Putamen (tissue), 1 donor: ENCODE measurements around the gene PIGK.
A peak's percentile ranks its signal among the peaks of the same experiment; 100 is the strongest.
"Not testable (repeated sequence)": the region's sequence is repeated elsewhere in the genome, so short reads cannot be mapped to it uniquely, and the experiment has no call there.

Experiments used
- DNase-seq: peaks from one replicate; pipeline ENCODE4 v3.0.0-alpha.2; 2016; ENCODE audit warnings: low spot score

The PIGK gene

DNA sequence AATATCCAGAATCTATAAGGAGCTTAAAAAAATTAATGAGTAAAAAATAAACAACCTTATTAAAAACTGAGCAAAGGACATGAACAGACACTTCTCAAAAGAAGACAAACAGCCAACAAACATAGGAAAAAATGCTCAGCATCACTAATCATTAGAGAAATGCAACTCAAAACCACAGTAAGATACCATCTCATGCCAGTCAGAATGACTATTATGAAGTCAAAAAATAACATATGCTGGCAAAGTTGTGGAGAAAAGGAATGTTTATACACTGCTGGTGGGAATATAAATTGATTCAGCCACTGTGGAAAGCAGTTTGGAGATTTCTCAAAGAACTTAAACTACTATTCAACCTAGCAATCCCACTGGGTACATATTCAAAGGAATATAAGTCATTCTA, 25.3 kb downstream of the PIGK start:
- DNase-seq, result no peak

- DNase-seq, result no peak
Observed at GRCh38 chr1:77188770-77189169, 30.5 kb downstream of the PIGK start.

DNA sequence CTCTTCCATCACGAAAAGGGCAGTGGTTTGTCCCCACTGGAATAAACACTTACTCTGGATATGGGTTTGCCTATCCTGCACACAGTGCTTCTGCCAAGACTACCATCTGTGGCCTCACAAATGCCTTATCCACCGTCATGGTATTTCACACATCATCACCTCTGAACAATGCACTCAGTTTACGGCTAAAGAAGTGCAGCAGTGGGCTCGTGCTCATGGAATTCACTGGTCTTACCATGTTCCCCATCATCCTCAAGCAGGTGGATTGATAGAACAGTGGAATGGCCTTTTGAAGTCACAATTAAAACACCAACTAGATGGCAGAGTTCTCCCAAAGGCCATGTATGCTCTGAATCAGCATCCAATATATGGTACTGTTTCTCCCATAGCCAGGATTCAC, 32.3 kb downstream of the PIGK start:
- not testable (repeated sequence) for DNase-seq

GRCh38 chr1:77182083-77182482, 37.1 kb downstream of the PIGK start:
- no peak for DNase-seq

GRCh38 chr1:77179632-77180031, 39.6 kb downstream of the PIGK start:
- DNase-seq, result no peak

DNA sequence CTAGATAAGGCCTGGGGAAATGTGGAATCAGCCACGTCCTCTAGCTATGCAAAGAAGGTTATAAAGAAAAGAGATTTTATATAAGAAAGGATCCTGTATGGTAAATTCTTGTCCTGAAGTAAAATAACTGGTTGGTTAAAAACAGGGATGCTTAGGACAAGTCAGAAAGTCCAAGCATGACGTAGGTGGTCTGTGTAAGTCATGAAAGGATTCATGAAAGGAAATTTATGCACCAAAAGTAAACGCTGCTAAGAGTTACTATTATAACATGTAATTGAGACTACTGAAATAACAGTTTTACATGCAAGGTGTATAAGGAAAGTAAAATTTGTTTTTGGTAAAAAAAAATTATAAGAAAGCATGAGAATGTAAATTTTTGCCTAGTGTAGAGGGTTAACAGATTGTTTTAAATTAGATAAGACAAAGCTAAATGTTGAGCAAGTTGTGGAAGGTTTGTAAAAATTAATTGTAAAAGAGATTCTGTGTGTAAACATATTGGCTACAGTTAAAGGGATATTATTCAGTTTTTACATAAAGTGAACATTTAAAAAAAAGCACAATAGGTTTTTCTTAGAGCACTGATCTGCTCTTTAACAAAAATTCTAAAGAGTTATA, 43.9 kb downstream of the PIGK start:
- no peak for DNase-seq

DNA sequence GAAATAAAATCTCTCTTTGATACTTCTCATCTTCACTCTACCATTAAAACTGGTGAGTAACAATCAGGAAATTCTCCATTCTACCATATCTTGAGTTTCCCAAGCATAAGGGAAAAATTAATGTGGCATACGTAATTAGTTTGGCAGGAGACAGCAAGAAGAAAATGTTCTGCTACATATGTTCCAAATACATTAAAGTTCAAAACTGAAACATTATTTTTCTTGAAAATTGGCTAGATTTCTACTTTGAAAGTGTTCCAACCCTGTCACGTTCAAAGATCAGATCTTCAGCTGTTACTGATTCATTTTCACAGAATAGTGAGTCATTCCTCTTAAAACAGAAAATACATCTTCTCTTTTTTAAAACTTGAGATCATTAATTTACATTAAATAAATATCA, 48.5 kb downstream of the PIGK start:
- no peak for DNase-seq

DNA sequence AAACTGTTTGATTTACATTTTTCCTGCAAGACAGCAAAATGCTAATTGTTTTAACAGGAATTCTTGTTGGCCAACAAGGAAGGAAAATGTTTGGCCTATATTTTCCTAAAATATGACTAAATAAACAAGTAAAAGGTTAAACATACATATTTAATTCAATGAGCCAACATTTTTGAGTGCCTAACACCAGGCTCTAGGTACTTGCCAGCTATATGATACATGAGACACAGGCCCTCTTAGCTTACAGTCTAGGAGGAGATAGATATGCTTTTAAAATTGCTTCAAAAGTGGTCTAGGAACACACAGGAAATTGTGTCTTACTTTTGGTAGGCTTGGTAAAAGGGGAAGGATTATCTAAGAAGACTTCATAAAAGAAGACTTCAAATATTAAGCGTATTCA, 50.9 kb downstream of the PIGK start:
- no peak for DNase-seq

DNA sequence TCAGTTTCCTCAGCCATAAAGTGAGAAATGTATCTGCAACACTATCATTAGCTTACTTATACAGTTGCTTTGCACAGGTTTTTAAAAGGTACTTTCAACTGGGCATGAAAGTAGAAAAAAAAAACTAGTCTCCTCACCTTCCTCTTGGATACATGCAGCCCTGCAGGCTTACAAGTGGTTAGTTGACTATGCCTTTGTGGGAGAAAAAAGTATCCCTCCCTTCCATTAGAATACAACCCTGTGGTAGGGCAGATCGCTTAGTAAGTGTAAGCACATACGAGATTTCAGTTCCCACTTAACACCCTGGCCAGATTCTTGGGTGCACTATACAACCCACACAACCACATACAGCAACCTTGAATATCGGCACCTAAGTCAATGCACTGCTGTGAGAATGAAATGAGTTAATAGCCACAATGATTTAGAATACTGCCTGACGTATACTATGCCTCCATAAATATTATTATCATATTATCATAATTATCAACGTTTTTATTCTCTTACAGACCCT, 54.7 kb downstream of the PIGK start:
- no peak for DNase-seq

- not testable (repeated sequence) for DNase-seq
Observed at GRCh38 chr1:77159706-77160105, 59.5 kb downstream of the PIGK start.

- DNase-seq, result no peak
Observed at GRCh38 chr1:77156214-77156613, 63.0 kb downstream of the PIGK start.

DNA sequence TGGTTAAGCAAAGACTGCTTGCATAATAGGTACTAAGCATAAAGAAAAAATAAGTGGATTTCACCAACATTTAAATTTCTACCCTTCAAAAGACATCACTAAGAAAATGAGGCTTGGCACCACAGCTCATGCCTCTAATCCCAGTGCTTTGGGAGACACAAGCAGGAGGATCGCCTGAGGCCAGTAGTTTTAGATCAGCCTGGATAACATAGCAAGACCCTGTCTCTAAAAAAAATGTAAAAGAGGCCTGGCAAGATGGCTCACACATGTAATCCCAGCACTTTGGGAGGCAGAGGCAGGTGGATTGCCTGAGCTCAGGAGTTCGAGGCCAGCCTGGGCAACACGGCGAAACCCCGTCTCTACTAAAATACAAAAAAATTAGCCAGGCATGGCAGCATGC, 73.0 kb downstream of the PIGK start:
- DNase-seq, result no peak

DNA sequence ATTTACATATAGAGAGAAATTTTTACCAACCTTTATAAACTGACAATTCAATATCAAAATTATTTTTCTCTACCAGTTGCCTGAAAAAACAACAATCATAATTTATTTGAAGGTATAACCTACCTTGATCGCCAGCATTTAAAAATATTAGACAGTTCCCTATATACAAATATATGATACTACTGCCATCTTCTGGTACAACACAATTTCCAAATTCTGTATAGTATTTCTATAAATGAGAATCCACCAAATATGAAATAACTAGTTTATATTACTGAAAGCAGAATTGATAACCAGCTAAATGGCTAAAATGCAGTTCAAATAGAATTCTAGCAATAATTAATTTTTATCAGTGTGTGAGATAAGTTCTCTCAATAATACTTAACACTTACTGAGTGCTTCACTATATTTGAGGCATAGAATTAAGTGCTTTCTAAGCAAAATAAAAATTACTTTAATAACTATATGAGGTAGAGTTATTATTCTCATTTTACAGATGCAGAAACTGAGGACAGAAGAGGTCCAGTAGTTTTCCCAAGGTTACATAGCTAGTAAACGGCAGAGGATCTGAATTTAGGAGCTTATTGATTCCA, 75.6 kb downstream of the PIGK start:
- no peak for DNase-seq

GRCh38 chr1:77139389-77139788, 79.8 kb downstream of the PIGK start:
- DNase-seq, result no peak

GRCh38 chr1:77134359-77134758, 84.9 kb downstream of the PIGK start:
- DNase-seq, result no peak

DNA sequence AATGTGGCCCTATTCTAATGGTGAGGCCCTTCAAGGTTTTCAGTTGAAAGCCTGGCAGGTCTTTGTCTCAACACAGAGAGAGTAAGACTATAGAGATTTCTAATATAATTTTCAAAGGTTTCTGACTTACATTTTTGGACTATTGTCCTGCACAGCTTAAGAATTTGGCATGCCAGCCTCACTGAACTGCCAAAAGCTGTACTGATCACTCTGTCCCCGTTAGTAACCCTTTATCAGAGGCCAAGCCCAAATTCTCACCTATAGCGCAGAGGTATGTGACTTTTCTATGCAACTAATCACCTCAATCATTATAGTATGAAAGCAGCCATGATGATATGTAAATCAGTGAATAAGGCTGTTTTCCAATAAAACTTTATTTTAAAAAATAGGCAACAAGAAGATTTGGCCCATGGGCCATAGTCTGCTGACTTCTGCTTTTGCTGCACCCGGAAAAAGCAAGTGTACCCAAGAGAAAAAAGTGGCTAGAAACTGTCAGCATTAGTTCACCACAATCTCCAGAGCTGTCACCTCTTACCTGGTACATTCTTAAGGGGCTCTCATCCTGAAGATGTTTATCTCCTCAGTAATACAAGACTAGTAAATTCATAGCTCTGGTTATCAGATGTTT, 85.4 kb downstream of the PIGK start:
- DNase-seq, result no peak

DNA sequence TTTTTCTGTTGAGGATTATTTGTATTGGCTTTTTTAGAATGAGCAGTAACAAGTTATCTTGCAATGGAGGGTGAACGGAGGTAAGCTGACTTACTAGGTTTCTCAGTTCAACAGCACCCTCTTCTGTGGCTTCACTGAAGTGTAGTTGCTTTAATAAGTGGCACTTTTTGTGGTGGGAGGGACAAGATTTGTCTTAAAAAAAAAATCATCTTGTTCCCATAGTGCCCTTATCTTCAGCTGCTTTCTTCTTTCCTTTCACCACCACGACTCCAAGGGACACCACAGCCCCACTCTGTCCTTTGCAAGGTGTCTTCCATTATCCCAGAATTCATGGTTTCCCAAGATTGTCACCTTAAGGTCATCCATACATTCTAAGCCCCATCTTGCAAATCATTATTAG, 92.9 kb downstream of the PIGK start:
- DNase-seq, result peak; percentile 60

- no peak for DNase-seq
Observed at GRCh38 chr1:77121503-77121902, 97.7 kb downstream of the PIGK start.

GRCh38 chr1:77120950-77121349, 98.3 kb downstream of the PIGK start:
- DNase-seq, result no peak

DNA sequence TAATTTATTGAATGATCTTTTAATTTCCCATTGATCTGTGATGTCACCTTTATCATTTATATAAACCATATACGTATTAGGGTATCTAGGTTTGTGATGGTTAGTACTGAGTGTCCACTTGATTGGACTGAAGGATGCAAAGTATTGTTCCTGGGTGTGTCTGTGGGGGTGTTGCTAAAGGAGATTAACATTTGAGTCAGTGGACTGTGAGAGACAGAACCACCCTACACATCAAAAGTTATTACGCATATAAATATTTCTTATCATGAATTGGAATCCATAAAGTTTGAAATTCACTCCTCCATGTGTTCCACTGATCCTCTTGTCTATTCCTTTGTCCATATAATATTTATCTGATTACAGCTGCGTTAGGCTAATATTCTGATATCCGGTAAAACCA, 100.5 kb downstream of the PIGK start:
- no peak for DNase-seq

- DNase-seq, result no peak
Observed at GRCh38 chr1:77104672-77105071, 114.6 kb downstream of the PIGK start.

- peak; percentile 44 for DNase-seq
Observed at GRCh38 chr1:77103486-77103885, 115.7 kb downstream of the PIGK start.

DNA sequence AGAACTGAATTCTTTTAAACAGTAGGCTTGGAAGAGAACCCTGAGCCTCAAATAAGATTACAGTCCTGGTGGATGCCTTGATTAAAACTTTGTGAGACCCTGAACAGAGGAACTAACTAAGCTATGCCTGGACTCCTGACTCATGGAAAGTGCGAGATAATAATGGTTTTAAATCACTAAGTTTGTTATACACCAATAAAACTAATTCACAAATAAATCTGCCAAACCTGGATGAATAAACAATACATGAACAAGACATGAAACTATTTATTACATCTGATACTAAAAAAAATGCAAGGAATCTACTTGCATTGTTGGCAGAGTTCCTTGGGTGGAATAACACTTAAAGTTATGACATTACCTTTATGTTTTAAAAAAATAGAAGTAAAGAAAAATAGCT, 118.4 kb downstream of the PIGK start:
- DNase-seq, result no peak
